H1 (cell line): ENCODE data around the gene SEMA6A. TPM values are rescaled to one million over a fixed set of nuclear protein-coding genes. Genes with fewer than 3 reads are reported as not detected.

Source experiments
- CHD7 ChIP-seq: fragments of 300-600 bp; sonication (generic); IDR thresholded peaks from 2 replicates; pipeline ENCODE4 v1.7.1; 2012; ENCODE audit warnings: low read length, moderate library complexity, mild to moderate bottlenecking, inconsistent platforms; ENCODE audit not compliant: insufficient replicate concordance
- POLR2AphosphoS5 ChIP-seq: IDR thresholded peaks from 2 replicates; pipeline ENCODE4 v1.6.1; 2011; ENCODE audit warnings: low read depth, low read length
- polyA plus RNA-seq, 7 experiments: library from polyadenylated mRNA; depleted of rRNA in 3 of 7; stranded (reverse) in 5 of 7; unstranded in 2 of 7; fragments of >200 nt in 5 of 7; fragments of 200-250 nt in 2 of 7; gene quantifications; 1 replicate in 5 of 7; 2 replicates in 1 of 7; 4 replicates in 1 of 7; pipeline versions ENCODE4 v1.2.1 to v1.2.3, GENCODE V29; 2011 to 2013; ENCODE audit warnings: missing spikeins in 2 of 7, mixed read lengths in 2 of 7
- total RNA-seq: library from RNA; stranded (reverse); fragmentation: NEBNext Ultra II Directional; extraction: Animal tissue kit (Norgen Biotek cat#: 25700); gene quantifications from 2 replicates; pipeline ENCODE4 v1.2.1, GENCODE V29; 2021

SEMA6A gene
- total and polyA plus RNA-seq, 2 of the 8 experiments (the other 6 are each of a cell fraction or from before 2014, with no cell fraction given) = 78.3 to 277 TPM

DNA sequence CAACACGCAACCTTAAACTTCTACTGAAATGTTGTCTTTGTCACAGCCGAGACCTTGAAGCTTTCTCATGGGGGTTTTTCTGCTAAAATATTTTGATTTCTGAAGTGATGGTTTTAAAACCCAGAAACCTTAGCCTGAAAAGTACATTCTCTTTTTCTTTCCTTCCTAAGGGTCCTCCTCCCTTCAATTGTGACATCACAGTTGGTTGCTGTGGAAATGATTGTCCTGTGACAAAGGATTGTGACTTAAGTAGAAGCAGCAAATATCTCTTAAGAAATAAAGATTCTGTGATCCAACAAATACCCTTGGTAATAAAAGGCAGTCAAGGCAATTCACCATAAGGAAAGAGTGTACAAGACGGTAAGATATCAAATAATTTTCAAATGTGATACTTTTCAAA is 125.2 kb downstream of the SEMA6A start (continued):
- no peak for TF ChIP-seq CHD7
- no peak for TF ChIP-seq POLR2AphosphoS5
